Stomach (tissue), 9 donors: ENCODE data around the gene CRHR1. TPM values are rescaled to one million over a fixed set of nuclear protein-coding genes. Genes with fewer than 3 reads are reported as not detected.

Experiments used
- DNase-seq, 2 donors: peaks; one replicate each; pipeline versions ENCODE4 v3.0.0 to v3.0.0-alpha.2; 2013 to 2019
- H3K27ac ChIP-seq, 5 donors: fragments of 200-600 bp in 4 of 5; sonication (generic) in 4 of 5; one replicate each; pipeline ENCODE4 v1.5.1; 2013 to 2019; ENCODE audit warnings: mild to moderate bottlenecking in 1 of 5, moderate library complexity in 1 of 5
- H3K27me3 ChIP-seq, 3 donors: fragments of 200-600 bp; sonication (generic); one replicate each; pipeline ENCODE4 v1.5.1; 2017 to 2019; ENCODE audit warnings: mixed run types in 1 of 3
- H3K36me3 ChIP-seq, 4 donors: fragments of 200-600 bp; sonication (generic); 1 replicate in 3 of 4; 2 replicates in 1 of 4; pipeline ENCODE4 v1.5.1; 2016 to 2019
- H3K4me1 ChIP-seq, 4 donors: fragments of 200-600 bp; sonication (generic); one replicate each; pipeline ENCODE4 v1.5.1; 2016 to 2019
- H3K4me3 ChIP-seq, 4 donors: fragments of 200-600 bp; sonication (generic) in 3 of 4; one replicate each; pipeline ENCODE4 v1.5.1; 2016 to 2019; ENCODE audit warnings: mild to moderate bottlenecking in 1 of 4
- H3K9me3 ChIP-seq, 4 donors: fragments of 200-600 bp; sonication (generic); one replicate each; pipeline ENCODE4 v1.5.1; 2016 to 2019
- EP300 ChIP-seq: sonication (generic); formaldehyde crosslinking; IDR thresholded peaks from one replicate; pipeline ENCODE4 v1.6.1; 2017; ENCODE audit warnings: antibody characterized with exemption
- POLR2A ChIP-seq, 4 donors: fragments of 450-650 bp; IDR thresholded peaks; one replicate each; pipeline ENCODE4 v1.6.1; 2016; ENCODE audit warnings: antibody characterized with exemption in 4 of 4, control low read depth in 2 of 4, mild to moderate bottlenecking in 1 of 4, moderate library complexity in 1 of 4
- POLR2AphosphoS5 ChIP-seq, 3 donors: sonication (generic); formaldehyde crosslinking; IDR thresholded peaks; one replicate each; pipeline ENCODE4 v1.6.1; 2016; ENCODE audit warnings: antibody characterized with exemption in 3 of 3
- WGBS, 5 donors: extraction: QIAGEN DNeasy Blood & Tissue Kit in 3 of 5; methylation state at CpG; one replicate each; pipeline versions ENCODE4 v1.1.5 to v1.1.7; 2013 to 2018; 5-methylcytosine and 5-hydroxymethylcytosine counted together
- intact Hi-C: fragments of 100-400 bp; cut with DNase I; formaldehyde crosslinking; loops from one replicate; pipeline ENCODE4 v1.15.1; 2023; ENCODE audit warnings: low total_unique reads
- polyA plus RNA-seq, 3 donors: library from polyadenylated mRNA; stranded (reverse); fragments of 200-250 nt; gene quantifications; one replicate each; pipeline ENCODE4 v1.2.3, GENCODE V29; 2013
- total RNA-seq, 5 donors: library from RNA; depleted of rRNA; stranded (reverse); fragments of >200 nt; gene quantifications; one replicate each; pipeline versions ENCODE4 v1.1.0 to v1.2.3, GENCODE V29; 2014 to 2016
- TF ChIP-seq, protein P1 (sequence below), 7 experiments: fragments of 450-650 bp in 4 of 7; fragments of 200-600 bp in 3 of 7; sonication (generic) in 3 of 7; IDR thresholded peaks; one replicate each; pipeline ENCODE4 v1.5.1; 2016 to 2019; ENCODE audit warnings: antibody characterized with exemption in 7 of 7, control low read depth in 2 of 7, mild to moderate bottlenecking in 1 of 7
- donor health status: healthy with polysubstance abuse.
- donor health status: Bipolar disorder and iron deficiency.
- donor health status: healthy.

The CRHR1 gene
- total and polyA plus RNA-seq, 8 donors: not detected

DNA sequence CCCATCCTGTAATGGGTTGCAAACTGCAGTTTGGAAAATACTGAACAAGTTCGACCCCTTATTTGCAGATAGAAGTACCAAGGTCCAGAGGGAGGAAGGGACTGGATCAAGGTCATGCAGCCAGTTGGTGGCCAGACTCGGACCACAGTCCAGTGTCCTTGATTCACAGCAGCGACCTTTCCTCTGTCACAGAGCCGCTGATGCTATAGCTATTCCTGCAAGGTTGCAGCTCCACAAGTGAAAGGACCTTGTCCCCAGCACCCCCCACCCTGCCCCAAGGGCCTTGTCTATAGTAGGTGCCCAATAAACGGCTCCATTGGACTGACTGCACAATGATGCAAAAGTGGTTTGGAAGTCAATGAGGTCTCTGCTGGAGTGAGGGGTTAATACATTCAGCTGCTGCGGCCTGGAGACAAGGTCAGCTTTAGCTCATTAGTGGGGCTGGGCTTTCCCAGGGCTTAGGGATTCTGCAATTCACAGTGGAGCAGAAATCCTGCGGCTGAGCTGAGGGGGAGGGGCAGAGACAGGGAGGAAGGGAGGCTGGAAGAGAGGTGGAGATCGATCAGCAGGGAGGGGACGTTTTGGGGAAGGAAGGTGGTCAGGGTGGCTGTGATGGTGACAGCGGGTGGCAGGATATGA is 13.4 kb upstream of the CRHR1 start:
- peak in 1 of 2 donors; percentile 55 for DNase-seq
- Histone ChIP-seq H3K4me1 (peaks cover 0 to 6% (median 1%) of the 10 kb centered on the region in 4 donors), H3K36me3 (no peaks in the 10 kb centered on the region), H3K9me3 (peaks cover 0 to 6% (median 2%) of the 10 kb centered on the region in 4 donors), H3K27ac (no peak overlapping the region), H3K4me3 (no peak overlapping the region), H3K27me3 (peaks cover 0 to 90% (median 50%) of the 10 kb centered on the region in 3 donors)
- intact Hi-C loops: no loop called here
- no peak for TF ChIP-seq POLR2A (IDR thresholded peaks at IDR 0.05)
- no peak for TF ChIP-seq POLR2AphosphoS5 (IDR thresholded peaks at IDR 0.05)
- TF ChIP-seq EP300: no peak
- TF ChIP-seq, protein P1, sequence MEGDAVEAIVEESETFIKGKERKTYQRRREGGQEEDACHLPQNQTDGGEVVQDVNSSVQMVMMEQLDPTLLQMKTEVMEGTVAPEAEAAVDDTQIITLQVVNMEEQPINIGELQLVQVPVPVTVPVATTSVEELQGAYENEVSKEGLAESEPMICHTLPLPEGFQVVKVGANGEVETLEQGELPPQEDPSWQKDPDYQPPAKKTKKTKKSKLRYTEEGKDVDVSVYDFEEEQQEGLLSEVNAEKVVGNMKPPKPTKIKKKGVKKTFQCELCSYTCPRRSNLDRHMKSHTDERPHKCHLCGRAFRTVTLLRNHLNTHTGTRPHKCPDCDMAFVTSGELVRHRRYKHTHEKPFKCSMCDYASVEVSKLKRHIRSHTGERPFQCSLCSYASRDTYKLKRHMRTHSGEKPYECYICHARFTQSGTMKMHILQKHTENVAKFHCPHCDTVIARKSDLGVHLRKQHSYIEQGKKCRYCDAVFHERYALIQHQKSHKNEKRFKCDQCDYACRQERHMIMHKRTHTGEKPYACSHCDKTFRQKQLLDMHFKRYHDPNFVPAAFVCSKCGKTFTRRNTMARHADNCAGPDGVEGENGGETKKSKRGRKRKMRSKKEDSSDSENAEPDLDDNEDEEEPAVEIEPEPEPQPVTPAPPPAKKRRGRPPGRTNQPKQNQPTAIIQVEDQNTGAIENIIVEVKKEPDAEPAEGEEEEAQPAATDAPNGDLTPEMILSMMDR (IDR thresholded peaks at IDR 0.05): no peak
- 36 to 43% (median 38%) methylated on average over 10 of the region's 10 CpGs for WGBS, 5 donors

DNA sequence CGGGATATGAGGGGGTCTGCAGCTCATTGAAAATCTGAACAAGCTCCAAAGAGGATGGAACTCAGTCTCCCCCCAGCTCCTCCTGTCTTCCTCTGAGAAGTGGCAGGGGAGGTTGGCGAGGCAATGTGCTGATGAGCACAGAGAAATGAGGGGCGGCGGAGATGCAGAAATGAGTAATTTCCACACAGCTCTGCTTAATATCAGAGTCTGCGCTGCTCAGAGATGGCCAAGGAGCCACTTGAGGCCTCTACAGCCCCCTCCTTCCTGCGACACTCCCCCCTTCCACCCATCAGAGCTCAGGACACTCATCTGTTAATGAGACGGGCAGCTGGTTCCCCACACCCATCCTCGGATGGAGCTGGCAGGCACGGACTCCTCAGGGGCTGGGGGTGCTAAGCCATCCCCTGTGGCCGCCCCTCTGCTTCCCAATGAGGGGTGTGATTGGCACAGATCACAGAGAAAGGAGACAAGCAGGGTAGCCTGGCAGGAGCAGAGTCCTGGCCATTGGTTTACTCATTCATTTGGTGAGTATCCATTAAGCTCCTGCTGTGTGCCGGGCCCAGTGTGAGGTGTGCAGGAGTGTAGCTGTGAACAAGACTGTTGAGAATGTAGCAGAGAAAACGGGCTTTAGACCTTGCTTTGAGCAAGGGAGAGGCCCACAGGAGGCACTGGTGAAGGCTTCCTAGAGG is 12.7 kb upstream of the CRHR1 start:
- Histone ChIP-seq H3K4me1 (peaks cover 0 to 10% (median 2%) of the 10 kb centered on the region in 4 donors), H3K27ac (no peak overlapping the region), H3K9me3 (peaks cover 0 to 6% (median 2%) of the 10 kb centered on the region in 4 donors), H3K36me3 (no peaks in the 10 kb centered on the region), H3K27me3 (peaks cover 0 to 83% (median 46%) of the 10 kb centered on the region in 3 donors), H3K4me3 (no peak overlapping the region)
- 42 to 46% (median 43%) methylated on average over 11 to 12 of the region's 12 CpGs for WGBS, 5 donors
- peak in 1 of 2 donors; percentile 60 for DNase-seq
- TF ChIP-seq POLR2AphosphoS5 (IDR thresholded peaks at IDR 0.05) (no peak), POLR2A (IDR thresholded peaks at IDR 0.05) (no peak), EP300 (no peak)
- TF ChIP-seq, protein P1 (IDR thresholded peaks at IDR 0.05): no peak
- intact Hi-C loops: no loop called here

DNA sequence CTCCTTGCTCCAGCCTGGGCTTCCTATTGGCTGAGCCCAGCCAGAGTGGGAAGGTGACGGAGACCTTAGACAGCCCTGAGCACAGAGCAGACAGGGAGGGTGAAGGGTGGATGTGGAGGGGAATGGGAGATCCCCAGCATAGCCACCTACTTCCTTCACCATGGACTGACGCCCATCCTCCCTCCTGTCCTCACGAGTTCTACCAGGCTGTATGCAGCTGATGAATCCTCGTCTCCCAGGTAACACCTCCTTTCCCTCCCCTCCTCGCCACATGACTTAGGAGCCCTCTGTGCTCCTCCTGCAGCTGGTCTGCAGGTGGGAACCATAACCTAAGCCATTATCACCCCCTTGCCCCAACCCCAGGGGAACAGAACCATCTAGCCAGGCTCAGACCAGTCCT is 9.0 kb upstream of the CRHR1 start:
- H3K27me3 ChIP-seq: peaks cover 0 to 77% (median 31%) of the 10 kb centered on the region in 3 donors
- peaks cover 0 to 10% (median 2%) of the 10 kb centered on the region in 4 donors for H3K4me1 ChIP-seq
- H3K27ac ChIP-seq: no peak overlapping the region
- no peak for DNase-seq
- 31 to 49% (median 35%) methylated on average over 5 of the region's 5 CpGs for WGBS, 5 donors
- peaks cover 0 to 6% (median 2%) of the 10 kb centered on the region in 4 donors for H3K9me3 ChIP-seq
- no peak for TF ChIP-seq EP300
- no peak for TF ChIP-seq POLR2A (IDR thresholded peaks at IDR 0.05)
- no peak for TF ChIP-seq POLR2AphosphoS5 (IDR thresholded peaks at IDR 0.05)
- TF ChIP-seq, protein P1 (IDR thresholded peaks at IDR 0.05): no peak
- no peaks in the 10 kb centered on the region for H3K36me3 ChIP-seq
- intact Hi-C loops: no loop called here
- no peak overlapping the region for H3K4me3 ChIP-seq

GRCh38 chr17:45775576-45776011 is 8.5 kb upstream of the CRHR1 start:
- peaks cover 0 to 6% (median 2%) of the 10 kb centered on the region in 4 donors for H3K9me3 ChIP-seq
- H3K27ac ChIP-seq: no peak overlapping the region
- TF ChIP-seq EP300: no peak
- no peak for TF ChIP-seq POLR2A (IDR thresholded peaks at IDR 0.05)
- peak in 1 of 3 donors; percentile 47 for TF ChIP-seq POLR2AphosphoS5 (IDR thresholded peaks at IDR 0.05)
- DNase-seq: peak; percentile 27 to 86
- peaks cover 0 to 10% (median 2%) of the 10 kb centered on the region in 4 donors for H3K4me1 ChIP-seq
- no peaks in the 10 kb centered on the region for H3K36me3 ChIP-seq
- intact Hi-C loops: no loop called here
- 45 to 67% (median 55%) methylated on average over 4 of the region's 4 CpGs for WGBS, 5 donors
- peaks cover 0 to 76% (median 29%) of the 10 kb centered on the region in 3 donors for H3K27me3 ChIP-seq
- no peak overlapping the region for H3K4me3 ChIP-seq
